Mesothelial cell of epicardium (in vitro differentiated cells): ENCODE data around the gene TMCO4. TPM values are rescaled to one million over a fixed set of nuclear protein-coding genes. Genes with fewer than 3 reads are reported as not detected.

ENCODE experiments used
- DNase-seq, 2 experiments: peaks; one replicate each; pipeline ENCODE4 v3.0.0; 2021; ENCODE audit warnings: low spot score in 2 of 2; ENCODE audit not compliant: unreplicated experiment in 2 of 2
- H3K27ac Mint-ChIP-seq: 2 replicates; pipeline ENCODE4 v1.8.0; 2021; ENCODE audit warnings: mixed read lengths
- H3K27me3 Mint-ChIP-seq: 2 replicates; pipeline ENCODE4 v1.8.0; 2021; ENCODE audit warnings: low read depth, mixed read lengths
- H3K36me3 Mint-ChIP-seq: 2 replicates; pipeline ENCODE4 v1.8.0; 2021; ENCODE audit warnings: mixed read lengths
- H3K4me1 Mint-ChIP-seq: 2 replicates; pipeline ENCODE4 v1.8.0; 2021; ENCODE audit warnings: mixed read lengths
- H3K4me3 Mint-ChIP-seq: 2 replicates; pipeline ENCODE4 v1.8.0; 2021; ENCODE audit warnings: mild to moderate bottlenecking, moderate library complexity, mixed read lengths
- H3K9me3 Mint-ChIP-seq: 2 replicates; pipeline ENCODE4 v1.8.0; 2021; ENCODE audit warnings: mixed read lengths
- total RNA-seq: library from RNA; stranded (reverse); gene quantifications from 3 replicates; pipeline ENCODE4 v1.2.1, GENCODE V29; 2021
- TF ChIP-seq, protein P1 (sequence below): fragments of 200-600 bp; sonication (generic); IDR thresholded peaks from one replicate; pipeline ENCODE4 v1.5.0; 2021; ENCODE audit warnings: antibody characterized with exemption; ENCODE audit not compliant: unreplicated experiment

TMCO4 gene
- total RNA-seq, 1 donor from 2014 or later, result 21.4 TPM

DNA sequence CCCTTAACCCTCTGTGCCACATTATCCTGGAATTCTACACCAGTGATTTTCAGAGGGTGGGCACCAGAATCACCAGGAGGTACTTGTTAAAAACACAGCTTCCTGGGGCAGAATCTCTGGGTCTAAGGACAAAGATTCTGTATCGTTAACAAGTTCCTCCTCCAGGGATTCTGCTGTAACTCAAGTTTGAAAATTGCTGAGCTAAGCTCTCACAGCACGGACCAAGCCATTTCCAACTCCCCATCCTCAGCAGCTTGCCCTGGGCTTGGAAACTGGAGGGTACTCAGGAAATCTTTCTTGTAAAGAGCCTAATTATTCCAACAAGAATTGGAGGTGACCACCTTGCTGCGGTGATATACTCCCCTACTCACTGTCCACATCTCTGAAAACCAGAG is 48.8 kb downstream of the TMCO4 start:
- H3K27me3 Mint-ChIP-seq, result no peaks in the 10 kb centered on the region
- no peak overlapping the region for H3K27ac Mint-ChIP-seq
- no peak overlapping the region for H3K4me3 Mint-ChIP-seq
- TF ChIP-seq, protein P1, sequence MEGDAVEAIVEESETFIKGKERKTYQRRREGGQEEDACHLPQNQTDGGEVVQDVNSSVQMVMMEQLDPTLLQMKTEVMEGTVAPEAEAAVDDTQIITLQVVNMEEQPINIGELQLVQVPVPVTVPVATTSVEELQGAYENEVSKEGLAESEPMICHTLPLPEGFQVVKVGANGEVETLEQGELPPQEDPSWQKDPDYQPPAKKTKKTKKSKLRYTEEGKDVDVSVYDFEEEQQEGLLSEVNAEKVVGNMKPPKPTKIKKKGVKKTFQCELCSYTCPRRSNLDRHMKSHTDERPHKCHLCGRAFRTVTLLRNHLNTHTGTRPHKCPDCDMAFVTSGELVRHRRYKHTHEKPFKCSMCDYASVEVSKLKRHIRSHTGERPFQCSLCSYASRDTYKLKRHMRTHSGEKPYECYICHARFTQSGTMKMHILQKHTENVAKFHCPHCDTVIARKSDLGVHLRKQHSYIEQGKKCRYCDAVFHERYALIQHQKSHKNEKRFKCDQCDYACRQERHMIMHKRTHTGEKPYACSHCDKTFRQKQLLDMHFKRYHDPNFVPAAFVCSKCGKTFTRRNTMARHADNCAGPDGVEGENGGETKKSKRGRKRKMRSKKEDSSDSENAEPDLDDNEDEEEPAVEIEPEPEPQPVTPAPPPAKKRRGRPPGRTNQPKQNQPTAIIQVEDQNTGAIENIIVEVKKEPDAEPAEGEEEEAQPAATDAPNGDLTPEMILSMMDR, result no peak
- H3K4me1 Mint-ChIP-seq, result peaks cover 10% of the 10 kb centered on the region
- DNase-seq, result no peak
- peaks cover 14% of the 10 kb centered on the region for H3K36me3 Mint-ChIP-seq
- no peaks in the 10 kb centered on the region for H3K9me3 Mint-ChIP-seq

DNA sequence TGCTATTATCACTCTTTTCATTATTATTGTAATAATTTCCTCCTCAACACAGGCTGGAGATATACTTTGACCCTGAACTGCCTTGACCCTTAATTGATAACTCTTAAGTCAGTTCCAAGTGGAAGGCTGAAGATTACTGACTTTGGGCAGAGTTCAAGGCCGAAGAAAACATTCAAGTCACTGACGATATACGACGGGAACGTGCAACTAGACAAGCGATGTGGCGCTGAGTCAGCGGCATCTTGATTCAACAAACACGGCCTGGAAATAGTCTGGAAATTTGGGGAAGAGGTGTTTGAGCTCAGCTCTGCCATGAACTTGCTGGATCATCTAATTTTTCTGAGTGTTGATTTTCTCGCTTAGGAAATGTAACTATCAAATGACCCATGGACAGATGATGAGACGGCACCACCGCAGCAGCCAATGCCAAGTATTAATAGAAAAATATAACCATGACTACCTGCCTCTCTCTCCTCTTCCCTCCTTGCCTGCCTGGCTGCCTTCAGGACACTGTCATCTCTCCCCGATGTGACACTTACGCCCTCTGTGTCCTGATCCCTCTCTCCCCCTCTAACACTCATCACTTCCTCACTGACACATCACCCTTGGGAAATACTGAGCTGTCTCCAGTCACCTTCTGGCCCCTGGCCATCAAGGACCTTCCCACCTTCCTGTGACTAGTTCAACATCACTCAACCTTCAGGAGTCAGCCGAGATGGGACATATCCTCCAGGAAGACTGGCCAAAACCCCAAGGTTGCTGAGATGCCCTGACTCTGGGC is 49.4 kb downstream of the TMCO4 start:
- TF ChIP-seq, protein P1, result no peak
- Mint-ChIP-seq H3K27ac (no peak overlapping the region), H3K27me3 (no peaks in the 10 kb centered on the region), H3K4me1 (peaks cover 10% of the 10 kb centered on the region), H3K9me3 (no peaks in the 10 kb centered on the region), H3K36me3 (peaks cover 14% of the 10 kb centered on the region), H3K4me3 (no peak overlapping the region)
- no peak for DNase-seq

DNA sequence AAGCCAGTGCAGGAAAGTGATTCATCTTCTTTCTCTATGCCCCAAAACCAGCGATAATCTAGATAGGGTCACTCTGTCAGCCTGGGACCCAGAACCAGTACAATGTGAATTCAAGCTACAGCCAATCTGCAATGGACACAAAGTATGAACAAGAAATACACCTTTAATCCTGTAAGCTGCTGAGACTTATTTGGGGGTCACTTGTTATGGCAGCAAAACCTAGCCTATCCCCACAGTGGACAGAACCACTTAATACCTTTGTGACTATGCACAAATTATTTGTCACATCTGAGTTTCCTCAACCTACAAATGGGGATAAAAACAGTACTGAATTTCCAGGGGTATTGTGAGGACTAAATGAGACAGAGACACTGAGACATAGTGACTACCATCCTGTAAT is 50.0 kb downstream of the TMCO4 start:
- peaks cover 9% of the 10 kb centered on the region for H3K4me1 Mint-ChIP-seq
- peaks cover 17% of the 10 kb centered on the region for H3K36me3 Mint-ChIP-seq
- TF ChIP-seq, protein P1, result no peak
- no peaks in the 10 kb centered on the region for H3K27me3 Mint-ChIP-seq
- no peaks in the 10 kb centered on the region for H3K9me3 Mint-ChIP-seq
- H3K4me3 Mint-ChIP-seq, result no peak overlapping the region
- H3K27ac Mint-ChIP-seq, result no peak overlapping the region
- no peak for DNase-seq

DNA sequence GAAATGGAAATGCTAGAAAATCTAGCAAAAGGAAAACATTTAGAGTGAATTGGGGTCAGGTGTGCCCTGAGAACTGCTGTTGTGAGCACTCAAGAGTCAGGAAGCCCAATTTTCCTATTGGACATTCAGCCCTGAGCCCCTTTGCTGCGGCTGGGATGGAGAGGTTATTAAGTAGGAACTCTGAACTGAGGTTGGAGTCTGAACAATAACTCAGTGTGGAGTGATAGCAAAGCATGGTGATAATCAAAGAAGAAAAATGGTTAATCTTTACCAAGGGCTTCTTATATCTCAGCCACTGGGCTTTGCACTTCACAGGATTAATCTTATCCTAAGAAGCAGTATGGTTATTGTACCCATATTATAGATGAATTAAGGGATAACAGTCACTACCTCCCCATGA is 52.0 kb downstream of the TMCO4 start:
- TF ChIP-seq, protein P1, result no peak
- Mint-ChIP-seq H3K4me1 (no peaks in the 10 kb centered on the region), H3K9me3 (no peaks in the 10 kb centered on the region), H3K4me3 (no peak overlapping the region), H3K27ac (no peak overlapping the region), H3K36me3 (peaks cover 21% of the 10 kb centered on the region), H3K27me3 (no peaks in the 10 kb centered on the region)
- no peak for DNase-seq

DNA sequence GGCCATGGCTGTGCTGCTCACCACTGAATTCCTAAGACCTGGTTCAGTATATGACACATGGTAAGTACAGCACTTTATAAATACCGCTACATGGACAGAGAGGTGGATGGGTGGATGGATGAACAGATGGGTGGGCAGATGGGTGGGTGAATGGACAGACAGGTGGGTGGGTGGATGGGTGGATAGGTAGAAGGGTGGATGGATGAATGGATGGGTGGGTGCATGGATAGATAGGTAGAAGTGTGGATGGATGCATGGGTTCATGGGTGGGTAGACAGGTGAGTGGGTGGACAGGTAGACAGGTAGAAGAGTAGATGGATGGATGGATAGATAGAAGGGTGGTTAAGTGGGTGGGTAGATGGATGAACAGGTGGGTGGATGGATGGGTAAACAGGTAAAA is 54.8 kb downstream of the TMCO4 start:
- TF ChIP-seq, protein P1, result no peak
- Mint-ChIP-seq H3K4me1 (no peaks in the 10 kb centered on the region), H3K27ac (no peak overlapping the region), H3K9me3 (no peaks in the 10 kb centered on the region), H3K27me3 (no peaks in the 10 kb centered on the region), H3K4me3 (no peak overlapping the region), H3K36me3 (peaks cover 15% of the 10 kb centered on the region)
- DNase-seq, result no peak
